ENCODE measurements around the gene FNTB. TPM values are rescaled to one million over a fixed set of nuclear protein-coding genes. Genes with fewer than 3 reads are reported as not detected.

Gene FNTB
- polyA plus RNA-seq, 3 donors: 12.3 to 14.2 (median 14.1) TPM

DNA sequence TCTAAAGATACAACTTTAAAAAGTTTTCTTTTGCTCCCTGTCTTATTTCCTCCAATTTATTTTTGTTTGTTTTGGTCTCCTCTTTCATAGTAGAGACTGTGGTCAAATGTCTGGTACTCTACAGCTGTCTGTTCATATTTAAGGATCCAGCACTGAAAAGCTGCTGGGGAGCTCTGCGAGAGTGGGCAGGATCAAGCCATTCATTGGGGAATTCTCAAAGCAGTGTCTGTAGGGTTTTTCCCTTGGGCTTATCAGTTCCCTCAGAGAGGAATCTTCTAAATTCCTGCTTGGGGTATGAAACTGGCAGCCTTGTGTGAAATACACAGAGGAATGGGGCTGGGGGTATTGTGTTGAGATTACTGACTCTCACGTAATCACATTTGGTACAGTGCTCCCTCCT is 52.3 kb downstream of the FNTB start:
- no peak overlapping the region for H3K4me3 Mint-ChIP-seq
- no peak overlapping the region for H3K9ac ChIP-seq (ENCODE audit: insufficient read depth, low read length, poor library complexity, severe bottlenecking)
- intact Hi-C loops (cut with micrococcal nuclease): no loop called here
- peaks cover 26% of the 10 kb centered on the region for H3K4me1 Mint-ChIP-seq
- no peak overlapping the region for H3K4me2 ChIP-seq (replicated peaks; ENCODE audit: extremely low read depth, low read length, poor library complexity, severe bottlenecking)
- peaks cover 30 to 52% of the 10 kb centered on the region in 2 donors for H3K36me3 Mint-ChIP-seq
- no peak overlapping the region for H3K4me3 ChIP-seq (replicated peaks in 1 of 3; ENCODE audit: low read depth in 2 of 3, low read length in 3 of 3)
- peaks cover 19 to 21% of the 10 kb centered on the region in 2 donors for H3K4me1 ChIP-seq (ENCODE audit: control insufficient read depth in 1 of 2, insufficient read depth in 2 of 2, low read length in 2 of 2)
- no peaks in the 10 kb centered on the region for H4K20me1 ChIP-seq (ENCODE audit: insufficient read depth, low read length)
- H3K27ac Mint-ChIP-seq: no peak overlapping the region
- H3K9me3 Mint-ChIP-seq: peaks cover 0 to 2% (median 0%) of the 10 kb centered on the region in 7 donors
- no peaks in the 10 kb centered on the region for H3K27me3 ChIP-seq (ENCODE audit: control insufficient read depth in 2 of 2, insufficient read depth in 2 of 2, low read length in 2 of 2)
- no peaks in the 10 kb centered on the region for H3K27me3 Mint-ChIP-seq (ENCODE audit: low read depth in 3 of 3)
- TF ChIP-seq, protein P1, sequence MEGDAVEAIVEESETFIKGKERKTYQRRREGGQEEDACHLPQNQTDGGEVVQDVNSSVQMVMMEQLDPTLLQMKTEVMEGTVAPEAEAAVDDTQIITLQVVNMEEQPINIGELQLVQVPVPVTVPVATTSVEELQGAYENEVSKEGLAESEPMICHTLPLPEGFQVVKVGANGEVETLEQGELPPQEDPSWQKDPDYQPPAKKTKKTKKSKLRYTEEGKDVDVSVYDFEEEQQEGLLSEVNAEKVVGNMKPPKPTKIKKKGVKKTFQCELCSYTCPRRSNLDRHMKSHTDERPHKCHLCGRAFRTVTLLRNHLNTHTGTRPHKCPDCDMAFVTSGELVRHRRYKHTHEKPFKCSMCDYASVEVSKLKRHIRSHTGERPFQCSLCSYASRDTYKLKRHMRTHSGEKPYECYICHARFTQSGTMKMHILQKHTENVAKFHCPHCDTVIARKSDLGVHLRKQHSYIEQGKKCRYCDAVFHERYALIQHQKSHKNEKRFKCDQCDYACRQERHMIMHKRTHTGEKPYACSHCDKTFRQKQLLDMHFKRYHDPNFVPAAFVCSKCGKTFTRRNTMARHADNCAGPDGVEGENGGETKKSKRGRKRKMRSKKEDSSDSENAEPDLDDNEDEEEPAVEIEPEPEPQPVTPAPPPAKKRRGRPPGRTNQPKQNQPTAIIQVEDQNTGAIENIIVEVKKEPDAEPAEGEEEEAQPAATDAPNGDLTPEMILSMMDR (IDR thresholded peaks at IDR 0.05): no peak
- no peaks in the 10 kb centered on the region for H3K79me2 ChIP-seq (ENCODE audit: insufficient read depth, low read length)
- peaks cover 25 to 40% of the 10 kb centered on the region in 2 donors for H3K36me3 ChIP-seq (replicated peaks in 1 of 2; ENCODE audit: control insufficient read depth in 1 of 2, insufficient read depth in 2 of 2, low read length in 2 of 2)
- H3K9me3 ChIP-seq (replicated peaks in 1 of 2; ENCODE audit: control insufficient read depth in 1 of 2, insufficient read depth in 1 of 2, low read length in 2 of 2): no peaks in the 10 kb centered on the region
- WGBS (ENCODE audit: insufficient coverage): 100% methylated on average over 1 of the region's 2 CpGs
- H2AFZ ChIP-seq (ENCODE audit: insufficient read depth, low read depth, low read length, poor library complexity, severe bottlenecking): no peak overlapping the region
- H3K27ac ChIP-seq (ENCODE audit: low read depth in 1 of 2, low read length in 2 of 2): no peak overlapping the region
- no peak for DNase-seq

DNA sequence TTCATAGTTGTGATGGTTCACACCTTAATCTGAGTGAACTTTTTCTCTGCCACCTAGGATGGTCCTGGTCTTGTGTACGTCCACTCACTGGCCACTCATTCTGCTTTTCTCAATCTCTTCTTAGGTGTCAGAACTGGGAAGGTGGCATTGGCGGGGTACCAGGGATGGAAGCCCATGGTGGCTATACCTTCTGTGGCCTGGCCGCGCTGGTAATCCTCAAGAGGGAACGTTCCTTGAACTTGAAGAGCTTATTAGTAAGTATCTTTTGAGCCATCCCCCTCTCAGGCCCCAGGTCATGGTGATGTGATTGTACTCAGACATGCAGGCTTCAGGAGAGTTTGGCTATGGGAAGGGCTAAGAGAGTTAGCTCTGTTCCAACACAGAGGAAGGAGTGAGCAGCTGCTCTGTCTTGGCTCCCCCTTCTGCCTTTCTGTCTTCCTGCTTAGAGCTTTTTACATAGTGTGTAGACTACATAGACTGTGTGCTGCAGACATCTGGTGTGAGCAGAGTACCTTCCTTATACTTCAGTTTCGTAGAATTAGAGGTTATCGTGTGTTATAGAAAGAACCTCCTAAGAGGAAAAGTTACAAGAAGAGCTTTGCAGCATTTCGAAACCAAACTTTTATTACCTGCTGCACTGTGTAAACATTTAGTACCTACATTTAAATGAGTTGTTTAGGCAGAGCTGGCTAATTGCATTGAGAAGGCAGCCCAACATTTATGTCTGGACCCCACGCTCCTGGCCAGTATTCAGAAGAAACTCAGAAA is 54.2 kb downstream of the FNTB start:
- no peak for DNase-seq

More for the DNA sequence above, 54.2 kb downstream of the FNTB start:
- Histone ChIP-seq H3K4me2 (replicated peaks; ENCODE audit: extremely low read depth, low read length, poor library complexity, severe bottlenecking) (no peak overlapping the region), H3K9ac (ENCODE audit: insufficient read depth, low read length, poor library complexity, severe bottlenecking) (no peak overlapping the region), H3K36me3 (replicated peaks in 1 of 2; ENCODE audit: control insufficient read depth in 1 of 2, insufficient read depth in 2 of 2, low read length in 2 of 2) (peaks cover 16 to 21% of the 10 kb centered on the region in 2 donors), H3K27me3 (ENCODE audit: control insufficient read depth in 2 of 2, insufficient read depth in 2 of 2, low read length in 2 of 2) (no peaks in the 10 kb centered on the region), H2AFZ (ENCODE audit: insufficient read depth, low read depth, low read length, poor library complexity, severe bottlenecking) (no peak overlapping the region), H4K20me1 (ENCODE audit: insufficient read depth, low read length) (no peaks in the 10 kb centered on the region), H3K4me1 (ENCODE audit: control insufficient read depth in 1 of 2, insufficient read depth in 2 of 2, low read length in 2 of 2) (peaks cover 37 to 38% of the 10 kb centered on the region in 2 donors), H3K4me3 (replicated peaks in 1 of 3; ENCODE audit: low read depth in 2 of 3, low read length in 3 of 3) (no peak overlapping the region), H3K79me2 (ENCODE audit: insufficient read depth, low read length) (no peaks in the 10 kb centered on the region), H3K9me3 (replicated peaks in 1 of 2; ENCODE audit: control insufficient read depth in 1 of 2, insufficient read depth in 1 of 2, low read length in 2 of 2) (no peaks in the 10 kb centered on the region), H3K27ac (ENCODE audit: low read depth in 1 of 2, low read length in 2 of 2) (peak overlapping the region in 1 of 2 donors; percentile 42)
- 80% methylated on average over 1 of the region's 9 CpGs for WGBS (ENCODE audit: insufficient coverage)
- Mint-ChIP-seq H3K27ac (peak overlapping the region in 3 of 7 donors; percentile 20 to 38 (median 32)), H3K9me3 (no peaks in the 10 kb centered on the region), H3K36me3 (peaks cover 20 to 37% of the 10 kb centered on the region in 2 donors), H3K4me3 (no peak overlapping the region), H3K4me1 (peaks cover 43% of the 10 kb centered on the region), H3K27me3 (ENCODE audit: low read depth in 3 of 3) (peaks cover 0 to 2% (median 0%) of the 10 kb centered on the region in 3 donors)
- intact Hi-C loops (cut with micrococcal nuclease): loop anchor here in 1 of 2 donors (5.0 kb wide), 1 partner anchor 61 kb away; the partner anchor contains the start of gene MAX
- TF ChIP-seq, protein P1 (IDR thresholded peaks at IDR 0.05): no peak

All from CD14-positive monocyte (primary cell).